Measurements from ENCODE around the gene CLDN7.

The CLDN7 gene

DNA sequence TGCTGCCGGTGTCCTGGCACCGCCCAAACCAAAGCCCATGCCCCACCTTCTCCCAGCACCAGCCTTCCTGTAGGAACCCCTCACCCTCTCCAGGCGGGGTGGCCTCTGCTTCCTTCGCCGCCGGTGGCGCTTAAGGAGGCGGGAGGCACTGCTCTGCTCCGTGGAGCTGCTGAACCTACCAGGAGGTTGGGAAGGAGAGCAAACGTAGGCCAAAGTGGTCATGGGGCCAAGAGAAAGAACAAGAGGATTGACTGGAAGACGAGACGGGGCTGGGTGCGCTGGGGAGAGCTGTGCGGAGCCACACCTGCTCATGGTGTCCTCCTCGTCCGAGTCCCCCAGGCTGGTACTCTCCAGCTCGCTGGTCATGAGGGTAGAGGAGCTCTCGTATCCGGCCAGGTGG, 32.8 kb downstream of the CLDN7 start:
- no peak overlapping the region for H3K27ac ChIP-seq (ENCODE audit: poor library complexity, severe bottlenecking)
- peaks cover 62% of the 10 kb centered on the region for H3K36me3 ChIP-seq (ENCODE audit: low read depth)
- TF ChIP-seq, protein P1, sequence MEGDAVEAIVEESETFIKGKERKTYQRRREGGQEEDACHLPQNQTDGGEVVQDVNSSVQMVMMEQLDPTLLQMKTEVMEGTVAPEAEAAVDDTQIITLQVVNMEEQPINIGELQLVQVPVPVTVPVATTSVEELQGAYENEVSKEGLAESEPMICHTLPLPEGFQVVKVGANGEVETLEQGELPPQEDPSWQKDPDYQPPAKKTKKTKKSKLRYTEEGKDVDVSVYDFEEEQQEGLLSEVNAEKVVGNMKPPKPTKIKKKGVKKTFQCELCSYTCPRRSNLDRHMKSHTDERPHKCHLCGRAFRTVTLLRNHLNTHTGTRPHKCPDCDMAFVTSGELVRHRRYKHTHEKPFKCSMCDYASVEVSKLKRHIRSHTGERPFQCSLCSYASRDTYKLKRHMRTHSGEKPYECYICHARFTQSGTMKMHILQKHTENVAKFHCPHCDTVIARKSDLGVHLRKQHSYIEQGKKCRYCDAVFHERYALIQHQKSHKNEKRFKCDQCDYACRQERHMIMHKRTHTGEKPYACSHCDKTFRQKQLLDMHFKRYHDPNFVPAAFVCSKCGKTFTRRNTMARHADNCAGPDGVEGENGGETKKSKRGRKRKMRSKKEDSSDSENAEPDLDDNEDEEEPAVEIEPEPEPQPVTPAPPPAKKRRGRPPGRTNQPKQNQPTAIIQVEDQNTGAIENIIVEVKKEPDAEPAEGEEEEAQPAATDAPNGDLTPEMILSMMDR (IDR thresholded peaks at IDR 0.05; ENCODE audit: poor library complexity, severe bottlenecking): no peak
- peaks cover 13% of the 10 kb centered on the region for H3K4me1 ChIP-seq (ENCODE audit: insufficient read depth, poor library complexity, severe bottlenecking)
- H3K9me3 ChIP-seq (ENCODE audit: severe bottlenecking): no peaks in the 10 kb centered on the region
- H3K27me3 ChIP-seq (ENCODE audit: insufficient read depth, poor library complexity, severe bottlenecking): no peaks in the 10 kb centered on the region
- DNase-seq (ENCODE audit: low spot score) (no peak), ATAC-seq (ENCODE audit: low read depth) (no peak)
- no peak overlapping the region for H3K4me3 ChIP-seq (ENCODE audit: severe bottlenecking)

DNA sequence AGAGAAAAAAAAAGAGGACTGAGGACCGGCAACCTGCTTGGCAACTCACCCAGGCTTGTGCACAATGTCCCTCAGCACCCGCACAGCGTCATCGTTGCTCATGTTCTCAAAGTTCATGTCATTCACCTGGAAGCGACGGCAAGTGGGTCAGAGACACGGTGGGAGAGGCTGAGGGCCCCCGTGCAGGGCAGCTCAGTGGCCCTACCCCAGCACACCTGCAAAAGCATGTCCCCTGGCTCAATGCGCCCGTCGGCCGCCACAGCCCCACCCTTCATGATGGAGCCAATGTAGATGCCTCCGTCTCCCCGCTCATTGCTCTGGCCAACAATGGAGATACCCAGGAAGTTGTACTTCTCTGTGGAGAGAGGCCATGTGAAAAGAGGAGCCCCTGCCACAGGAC, 33.4 kb downstream of the CLDN7 start:
- Histone ChIP-seq H3K27me3 (ENCODE audit: insufficient read depth, poor library complexity, severe bottlenecking) (no peaks in the 10 kb centered on the region), H3K27ac (ENCODE audit: poor library complexity, severe bottlenecking) (peak overlapping the region; percentile 24), H3K4me3 (ENCODE audit: severe bottlenecking) (no peak overlapping the region), H3K9me3 (ENCODE audit: severe bottlenecking) (no peaks in the 10 kb centered on the region), H3K36me3 (ENCODE audit: low read depth) (peaks cover 63% of the 10 kb centered on the region), H3K4me1 (ENCODE audit: insufficient read depth, poor library complexity, severe bottlenecking) (peaks cover 13% of the 10 kb centered on the region)
- TF ChIP-seq, protein P1 (IDR thresholded peaks at IDR 0.05; ENCODE audit: poor library complexity, severe bottlenecking): no peak
- no peak for DNase-seq (ENCODE audit: low spot score)
- ATAC-seq (ENCODE audit: low read depth): no peak

DNA sequence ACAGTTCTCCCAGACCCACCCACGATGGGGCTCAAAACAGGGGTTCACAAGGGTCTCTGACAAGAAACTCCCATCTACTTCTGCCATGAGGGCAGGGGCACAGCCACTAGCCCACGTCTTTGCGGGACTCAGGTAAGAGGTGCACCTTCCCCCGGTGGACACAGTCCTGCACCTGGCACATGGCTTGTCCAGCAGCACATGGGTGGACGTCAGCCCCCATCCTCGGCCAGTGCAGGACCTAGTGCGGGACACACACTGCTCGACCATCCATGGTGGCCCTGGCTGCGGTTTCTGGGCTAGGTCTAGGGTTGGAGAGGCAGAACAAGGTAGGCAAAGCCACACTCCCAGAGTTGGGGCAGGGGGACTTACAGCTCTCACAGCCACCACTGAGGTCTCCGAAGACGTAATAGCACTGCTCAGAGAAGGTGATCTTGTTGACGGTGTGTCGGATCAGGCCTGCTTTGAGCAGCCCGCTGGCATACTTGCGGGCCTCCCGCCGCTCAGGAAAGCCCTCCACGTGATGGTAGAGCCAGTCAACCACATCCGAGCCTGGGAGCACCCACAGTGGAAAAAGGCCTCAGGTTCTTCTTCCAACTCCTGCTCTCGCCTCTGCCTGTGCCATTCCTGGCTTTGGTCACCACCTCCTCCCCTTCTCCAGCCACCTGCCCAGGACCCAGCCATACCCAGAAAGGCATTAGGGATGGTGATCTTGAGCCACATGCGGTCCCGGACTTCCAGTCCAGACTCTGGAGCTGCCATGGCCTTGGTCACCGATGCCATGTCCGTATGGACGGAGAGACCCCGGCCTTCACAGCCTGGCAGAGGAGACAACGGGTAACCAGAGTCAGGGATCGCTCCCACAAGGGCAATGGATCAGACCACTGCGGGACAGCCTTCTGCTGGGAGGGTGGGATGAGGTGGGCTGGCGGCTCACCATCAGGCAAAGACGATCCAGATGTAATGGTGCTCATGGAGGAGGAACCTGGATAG, 35.3 kb downstream of the CLDN7 start:
- Histone ChIP-seq H3K4me3 (ENCODE audit: severe bottlenecking) (no peak overlapping the region), H3K9me3 (ENCODE audit: severe bottlenecking) (no peaks in the 10 kb centered on the region), H3K36me3 (ENCODE audit: low read depth) (peaks cover 76% of the 10 kb centered on the region), H3K4me1 (ENCODE audit: insufficient read depth, poor library complexity, severe bottlenecking) (peaks cover 5% of the 10 kb centered on the region), H3K27ac (ENCODE audit: poor library complexity, severe bottlenecking) (no peak overlapping the region), H3K27me3 (ENCODE audit: insufficient read depth, poor library complexity, severe bottlenecking) (no peaks in the 10 kb centered on the region)
- ATAC-seq (ENCODE audit: low read depth): no peak
- TF ChIP-seq, protein P1 (IDR thresholded peaks at IDR 0.05; ENCODE audit: poor library complexity, severe bottlenecking): no peak
- no peak for DNase-seq (ENCODE audit: low spot score)

DNA sequence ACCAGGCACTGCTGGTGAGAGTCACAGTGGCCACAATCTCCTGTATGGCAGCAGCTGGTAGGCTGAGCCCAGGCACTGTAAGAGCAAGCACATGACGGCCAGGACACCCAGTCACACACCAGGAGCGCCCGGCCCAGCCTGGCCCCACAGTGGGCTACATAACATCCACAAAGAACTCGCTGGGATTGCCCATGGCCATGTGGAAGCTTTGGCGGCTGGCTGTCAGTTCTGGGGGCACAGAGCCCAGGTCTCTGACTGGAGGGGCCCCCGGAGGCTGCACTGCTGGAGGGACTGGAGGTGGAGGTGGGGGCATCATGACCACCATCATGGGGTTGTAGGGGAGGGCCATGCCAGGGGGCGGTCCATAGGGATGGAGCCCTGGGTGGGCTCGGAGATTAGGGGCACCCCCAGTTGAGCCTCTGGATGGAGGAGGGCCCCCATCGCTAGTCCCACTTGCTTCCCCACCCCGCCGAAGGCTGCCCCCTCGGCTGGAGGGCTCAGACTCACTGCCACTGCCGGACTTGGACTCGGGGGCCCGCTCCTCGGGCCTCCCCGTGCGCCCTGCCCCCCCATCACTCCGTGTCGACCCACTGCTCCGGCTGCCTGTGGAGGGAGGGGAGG, 36.5 kb downstream of the CLDN7 start:
- Histone ChIP-seq H3K36me3 (ENCODE audit: low read depth) (peaks cover 86% of the 10 kb centered on the region), H3K9me3 (ENCODE audit: severe bottlenecking) (no peaks in the 10 kb centered on the region), H3K27ac (ENCODE audit: poor library complexity, severe bottlenecking) (no peak overlapping the region), H3K4me1 (ENCODE audit: insufficient read depth, poor library complexity, severe bottlenecking) (peaks cover 9% of the 10 kb centered on the region), H3K27me3 (ENCODE audit: insufficient read depth, poor library complexity, severe bottlenecking) (no peaks in the 10 kb centered on the region), H3K4me3 (ENCODE audit: severe bottlenecking) (no peak overlapping the region)
- DNase-seq (ENCODE audit: low spot score) (no peak), ATAC-seq (ENCODE audit: low read depth) (no peak)
- TF ChIP-seq, protein P1 (IDR thresholded peaks at IDR 0.05; ENCODE audit: poor library complexity, severe bottlenecking): no peak
